IMR-90 (cell line): Measurements from ENCODE around the gene PIEZO2. TPM values are rescaled to one million over a fixed set of nuclear protein-coding genes. Genes with fewer than 3 reads are reported as not detected.

Experiments
- ATAC-seq: fragments of 200-7000 bp; cut with Tn5 transposase; 2 replicates; pipeline ENCODE4 v1.9.1; 2020; ENCODE audit warnings: low read depth, mild to moderate bottlenecking, moderate library complexity
- BruUV-seq: library from RNA; stranded (reverse); fragments of 400-500 nt; replicated peaks from 2 replicates; lab custom pipeline; 2021; lab: Mats Ljungman, UMichigan
- CTCF ChIA-PET: fragments of 300-600 bp; formaldehyde crosslinking; extraction: SDS; loops from one replicate; lab custom pipeline; 2021; ENCODE audit warnings: antibody characterized with exemption; lab: Yijun Ruan, JAX
- POLR2A ChIA-PET: fragments of 300-600 bp; sonication (Branson Sonifier 250); formaldehyde crosslinking; loops from one replicate; lab custom pipeline; 2022; ENCODE audit warnings: antibody characterized with exemption; ENCODE audit not compliant: unreplicated experiment; lab: Charles Lee
- DNase-seq: peaks from one replicate; pipeline ENCODE4 v3.0.0; 2013
- H2AFZ ChIP-seq: replicated peaks from 2 replicates; pipeline ENCODE3; 2013; ENCODE audit warnings: low read length, mild to moderate bottlenecking; ENCODE audit not compliant: poor library complexity
- H2AK5ac ChIP-seq: 2 replicates; pipeline ENCODE4 v1.6.1; 2013; ENCODE audit warnings: low read depth, low read length, inconsistent platforms
- H2AK9ac ChIP-seq: replicated peaks from 2 replicates; pipeline ENCODE3; 2013; ENCODE audit warnings: mild to moderate bottlenecking, low read depth, low read length, moderate library complexity; ENCODE audit not compliant: poor library complexity
- H2BK120ac ChIP-seq: 2 replicates; pipeline ENCODE4 v1.6.1; 2013; ENCODE audit warnings: low read depth, low read length, inconsistent platforms
- H2BK15ac ChIP-seq: 3 replicates; pipeline ENCODE4 v1.6.1; 2013; ENCODE audit warnings: low read depth, low read length, inconsistent platforms
- H2BK20ac ChIP-seq: 2 replicates; pipeline ENCODE4 v1.6.1; 2013; ENCODE audit warnings: low read depth, mild to moderate bottlenecking, inconsistent platforms, low read length, moderate library complexity
- H2BK5ac ChIP-seq: 2 replicates; pipeline ENCODE4 v1.6.1; 2013; ENCODE audit warnings: mild to moderate bottlenecking, low read depth, low read length, inconsistent platforms; ENCODE audit not compliant: poor library complexity, severe bottlenecking
- H3K14ac ChIP-seq: replicated peaks from 2 replicates; pipeline ENCODE4 v1.6.1; 2013; ENCODE audit warnings: low read depth, low read length, inconsistent platforms
- H3K18ac ChIP-seq: 2 replicates; pipeline ENCODE4 v1.6.1; 2013; ENCODE audit warnings: low read depth, low read length, control low read depth
- H3K23ac ChIP-seq: 2 replicates; pipeline ENCODE4 v1.6.1; 2013; ENCODE audit warnings: low read depth, low read length, inconsistent platforms
- H3K27ac ChIP-seq: 2 replicates; pipeline ENCODE4 v1.5.1; 2013; ENCODE audit warnings: mild to moderate bottlenecking, control low read depth, low read length; ENCODE audit not compliant: insufficient read depth
- H3K27me3 ChIP-seq: 2 replicates; pipeline ENCODE4 v1.6.1; 2013; ENCODE audit warnings: low read length; ENCODE audit not compliant: control insufficient read depth, insufficient read depth
- H3K36me3 ChIP-seq: 2 replicates; pipeline ENCODE4 v1.6.1; 2013; ENCODE audit warnings: low read length, mixed read lengths; ENCODE audit not compliant: control insufficient read depth, insufficient read depth
- H3K4ac ChIP-seq: 2 replicates; pipeline ENCODE4 v1.6.1; 2013; ENCODE audit warnings: low read depth, low read length, inconsistent platforms
- H3K4me1 ChIP-seq: 2 replicates; pipeline ENCODE4 v1.6.1; 2013; ENCODE audit warnings: low read length, mixed read lengths; ENCODE audit not compliant: control insufficient read depth, insufficient read depth
- H3K4me2 ChIP-seq: 2 replicates; pipeline ENCODE4 v1.6.1; 2013; ENCODE audit warnings: low read depth, mild to moderate bottlenecking, control low read depth, low read length, moderate library complexity
- H3K4me3 ChIP-seq: 2 replicates; pipeline ENCODE4 v1.5.1; 2013; ENCODE audit warnings: low read depth, mild to moderate bottlenecking, control low read depth, low read length, moderate library complexity; ENCODE audit not compliant: insufficient read depth
- H3K56ac ChIP-seq: 2 replicates; pipeline ENCODE4 v1.6.1; 2013; ENCODE audit warnings: low read length, inconsistent platforms; ENCODE audit not compliant: insufficient read depth; ENCODE audit errors: extremely low read depth
- H3K79me1 ChIP-seq, 2 experiments: 2 replicates each; pipeline ENCODE4 v1.6.1; 2013; ENCODE audit warnings: low read length in 2 of 2, inconsistent platforms in 1 of 2, low read depth in 1 of 2
- H3K9ac ChIP-seq: 2 replicates; pipeline ENCODE4 v1.6.1; 2013; ENCODE audit warnings: low read depth, low read length, control low read depth
- H3K9me1 ChIP-seq: 2 replicates; pipeline ENCODE4 v1.6.1; 2013; ENCODE audit warnings: low read length, inconsistent platforms; ENCODE audit not compliant: insufficient read depth
- H3K9me3 ChIP-seq: 2 replicates; pipeline ENCODE4 v1.6.1; 2013; ENCODE audit warnings: low read length; ENCODE audit not compliant: control insufficient read depth, insufficient read depth
- H4K20me1 ChIP-seq: 2 replicates; pipeline ENCODE4 v1.6.1; 2013; ENCODE audit warnings: low read length, inconsistent platforms; ENCODE audit not compliant: insufficient read depth
- H4K5ac ChIP-seq: 2 replicates; pipeline ENCODE4 v1.6.1; 2013; ENCODE audit warnings: mild to moderate bottlenecking, low read depth, low read length, control low read depth
- H4K8ac ChIP-seq, 2 experiments: 2 replicates each; pipeline ENCODE4 v1.6.1; 2013; ENCODE audit warnings: low read depth in 2 of 2, low read length in 2 of 2, control low read depth in 1 of 2, inconsistent platforms in 1 of 2
- H4K91ac ChIP-seq: 2 replicates; pipeline ENCODE4 v1.6.1; 2013; ENCODE audit warnings: low read depth, low read length, inconsistent platforms; ENCODE audit not compliant: insufficient read depth
- BHLHE40 ChIP-seq: fragments of 150-350 bp; IDR thresholded peaks from 2 replicates; pipeline ENCODE4 v1.6.1; 2016; ENCODE audit warnings: mild to moderate bottlenecking, low read depth, low read length
- CEBPB ChIP-seq: IDR thresholded peaks from 2 replicates; pipeline ENCODE4 v1.6.1; 2012; ENCODE audit warnings: low read depth, low read length, improper control_type of control experiment
- CHD1 ChIP-seq: IDR thresholded peaks from 2 replicates; pipeline ENCODE4 v1.6.1; 2012; ENCODE audit warnings: low read depth, low read length, improper control_type of control experiment
- FOS ChIP-seq: fragments of 150-350 bp; IDR thresholded peaks from 2 replicates; pipeline ENCODE4 v1.6.1; 2016; ENCODE audit warnings: low read depth, low read length
- MAFK ChIP-seq: IDR thresholded peaks from 2 replicates; pipeline ENCODE4 v1.6.1; 2012; ENCODE audit warnings: low read depth, low read length, improper control_type of control experiment
- MAZ ChIP-seq: IDR thresholded peaks from 2 replicates; pipeline ENCODE4 v1.6.1; 2012; ENCODE audit warnings: low read depth, mild to moderate bottlenecking, low read length, improper control_type of control experiment, moderate library complexity, borderline replicate concordance
- MXI1 ChIP-seq: IDR thresholded peaks from 2 replicates; pipeline ENCODE4 v1.6.1; 2012; ENCODE audit warnings: low read depth, mild to moderate bottlenecking, low read length, moderate library complexity, borderline replicate concordance
- NFE2L2 ChIP-seq: fragments of 150-350 bp; IDR thresholded peaks from 2 replicates; pipeline ENCODE4 v1.6.1; 2016; ENCODE audit warnings: low read depth, mild to moderate bottlenecking, low read length
- POLR2A ChIP-seq: IDR thresholded peaks from 2 replicates; pipeline ENCODE4 v1.6.1; 2012; ENCODE audit warnings: mild to moderate bottlenecking, low read depth, low read length
- RAD21 ChIP-seq: IDR thresholded peaks from 2 replicates; pipeline ENCODE4 v1.6.1; 2012; ENCODE audit warnings: low read length, improper control_type of control experiment
- RCOR1 ChIP-seq: IDR thresholded peaks from 2 replicates; pipeline ENCODE4 v1.6.1; 2012; ENCODE audit warnings: mild to moderate bottlenecking, low read length, improper control_type of control experiment; ENCODE audit not compliant: insufficient replicate concordance
- RFX5 ChIP-seq: IDR thresholded peaks from 2 replicates; pipeline ENCODE4 v1.8.0; 2012; ENCODE audit warnings: low read depth, mild to moderate bottlenecking, low read length, moderate library complexity
- SMC3 ChIP-seq: fragments of 150-350 bp; IDR thresholded peaks from 2 replicates; pipeline ENCODE4 v1.6.1; 2016; ENCODE audit warnings: low read depth, mild to moderate bottlenecking, antibody characterized with exemption, low read length, moderate library complexity
- WGBS, 2 experiments: methylation state at CpG; one replicate each; pipeline versions ENCODE4 v1.1.5 to v1.1.7; 2013; ENCODE audit warnings: missing lambda C conversion rate in 2 of 2; ENCODE audit not compliant: insufficient read length in 1 of 2; ENCODE audit errors: extremely low coverage in 2 of 2; 5-methylcytosine and 5-hydroxymethylcytosine counted together
- dilution Hi-C: fragments of 300-500 bp; cut with HindIII; formaldehyde crosslinking; loops from one replicate; pipeline ENCODE4 v1.14.3; 2018; ENCODE audit warnings: low sequenced_read_pairs; ENCODE audit not compliant: unreplicated experiment
- in situ Hi-C: fragments of 300-500 bp; cut with MboI; formaldehyde crosslinking; loops from 3 replicates; pipeline ENCODE4 v1.14.3; 2019; ENCODE audit warnings: low sequenced_read_pairs, inconsistent platforms, mixed read lengths
- intact Hi-C: fragments of 100-400 bp; cut with micrococcal nuclease; formaldehyde crosslinking; loops from 2 replicates; pipeline ENCODE4 v1.10.0; 2022
- polyA plus RNA-seq, 3 experiments: library from polyadenylated mRNA; depleted of rRNA; stranded (reverse); fragments of >200 nt; gene quantifications; 2 replicates each; pipeline ENCODE4 v1.2.3, GENCODE V29; 2012; ENCODE audit warnings: low replicate concordance in 1 of 3
- total RNA-seq: library from RNA; depleted of rRNA; stranded (reverse); fragments of >200 nt; gene quantifications from 2 replicates; pipeline ENCODE4 v1.2.3, GENCODE V29; 2012
- TF ChIP-seq, protein P1 (sequence below): fragments of 150-350 bp; IDR thresholded peaks from 2 replicates; pipeline ENCODE4 v1.6.1; 2016; ENCODE audit warnings: low read depth, mild to moderate bottlenecking, low read length, moderate library complexity, borderline replicate concordance
- TF ChIP-seq, protein P2 (sequence below): fragments of 150-350 bp; IDR thresholded peaks from 2 replicates; pipeline ENCODE4 v1.6.1; 2017; ENCODE audit warnings: mild to moderate bottlenecking, antibody characterized with exemption, low read length, low read depth
- TF ChIP-seq, protein P3 (sequence below): conservative IDR thresholded peaks from 2 replicates; pipeline ENCODE4 v1.5.1; 2012; ENCODE audit warnings: mild to moderate bottlenecking, low read depth, low read length, improper control_type of control experiment

Gene PIEZO2
- total and polyA plus RNA-seq, 2 of the 4 experiments (the other 2 are of a cell fraction): 2.4 to 4.1 TPM

DNA sequence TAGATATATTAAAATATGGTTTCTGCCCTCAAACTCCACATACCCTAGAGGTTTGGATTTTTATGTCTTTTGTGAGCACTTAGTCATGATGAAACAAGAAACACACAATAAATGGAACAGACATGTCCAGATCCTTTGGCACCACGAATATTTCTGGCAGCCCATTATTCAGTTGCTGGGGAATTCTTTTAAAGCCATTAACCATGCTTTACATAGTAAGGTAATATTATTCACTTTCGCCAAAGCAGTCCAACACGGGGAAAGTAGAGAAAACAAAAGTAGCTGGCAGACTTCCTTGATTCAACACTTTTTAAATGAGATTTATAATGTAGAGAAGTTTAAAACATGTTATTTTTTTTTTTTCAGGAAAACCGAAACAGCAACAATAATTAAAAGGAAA, 235.4 kb downstream of the PIEZO2 start:
- TF ChIP-seq RAD21 (no peak), RFX5 (no peak), MAZ (no peak), NFE2L2 (no peak), CEBPB (no peak), POLR2A (no peak), MXI1 (no peak), FOS (no peak), BHLHE40 (no peak), RCOR1 (no peak), MAFK (no peak), SMC3 (no peak), CHD1 (no peak)
- TF ChIP-seq, protein P1, sequence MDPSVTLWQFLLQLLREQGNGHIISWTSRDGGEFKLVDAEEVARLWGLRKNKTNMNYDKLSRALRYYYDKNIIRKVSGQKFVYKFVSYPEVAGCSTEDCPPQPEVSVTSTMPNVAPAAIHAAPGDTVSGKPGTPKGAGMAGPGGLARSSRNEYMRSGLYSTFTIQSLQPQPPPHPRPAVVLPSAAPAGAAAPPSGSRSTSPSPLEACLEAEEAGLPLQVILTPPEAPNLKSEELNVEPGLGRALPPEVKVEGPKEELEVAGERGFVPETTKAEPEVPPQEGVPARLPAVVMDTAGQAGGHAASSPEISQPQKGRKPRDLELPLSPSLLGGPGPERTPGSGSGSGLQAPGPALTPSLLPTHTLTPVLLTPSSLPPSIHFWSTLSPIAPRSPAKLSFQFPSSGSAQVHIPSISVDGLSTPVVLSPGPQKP: no peak
- TF ChIP-seq, protein P2, sequence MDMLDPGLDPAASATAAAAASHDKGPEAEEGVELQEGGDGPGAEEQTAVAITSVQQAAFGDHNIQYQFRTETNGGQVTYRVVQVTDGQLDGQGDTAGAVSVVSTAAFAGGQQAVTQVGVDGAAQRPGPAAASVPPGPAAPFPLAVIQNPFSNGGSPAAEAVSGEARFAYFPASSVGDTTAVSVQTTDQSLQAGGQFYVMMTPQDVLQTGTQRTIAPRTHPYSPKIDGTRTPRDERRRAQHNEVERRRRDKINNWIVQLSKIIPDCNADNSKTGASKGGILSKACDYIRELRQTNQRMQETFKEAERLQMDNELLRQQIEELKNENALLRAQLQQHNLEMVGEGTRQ: no peak
- TF ChIP-seq, protein P3, sequence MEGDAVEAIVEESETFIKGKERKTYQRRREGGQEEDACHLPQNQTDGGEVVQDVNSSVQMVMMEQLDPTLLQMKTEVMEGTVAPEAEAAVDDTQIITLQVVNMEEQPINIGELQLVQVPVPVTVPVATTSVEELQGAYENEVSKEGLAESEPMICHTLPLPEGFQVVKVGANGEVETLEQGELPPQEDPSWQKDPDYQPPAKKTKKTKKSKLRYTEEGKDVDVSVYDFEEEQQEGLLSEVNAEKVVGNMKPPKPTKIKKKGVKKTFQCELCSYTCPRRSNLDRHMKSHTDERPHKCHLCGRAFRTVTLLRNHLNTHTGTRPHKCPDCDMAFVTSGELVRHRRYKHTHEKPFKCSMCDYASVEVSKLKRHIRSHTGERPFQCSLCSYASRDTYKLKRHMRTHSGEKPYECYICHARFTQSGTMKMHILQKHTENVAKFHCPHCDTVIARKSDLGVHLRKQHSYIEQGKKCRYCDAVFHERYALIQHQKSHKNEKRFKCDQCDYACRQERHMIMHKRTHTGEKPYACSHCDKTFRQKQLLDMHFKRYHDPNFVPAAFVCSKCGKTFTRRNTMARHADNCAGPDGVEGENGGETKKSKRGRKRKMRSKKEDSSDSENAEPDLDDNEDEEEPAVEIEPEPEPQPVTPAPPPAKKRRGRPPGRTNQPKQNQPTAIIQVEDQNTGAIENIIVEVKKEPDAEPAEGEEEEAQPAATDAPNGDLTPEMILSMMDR: no peak
- dilution Hi-C loops (no loop called here), intact Hi-C loops (no loop called here), in situ Hi-C loops (no loop called here)
- Histone ChIP-seq H4K5ac (no peak overlapping the region), H3K4ac (no peak overlapping the region), H3K4me3 (no peak overlapping the region), H4K8ac (no peak overlapping the region), H2AFZ (no peak overlapping the region), H3K14ac (no peak overlapping the region), H2BK120ac (no peak overlapping the region), H3K23ac (no peak overlapping the region), H3K9ac (no peak overlapping the region), H3K56ac (no peak overlapping the region), H2AK9ac (no peak overlapping the region), H3K9me1 (no peaks in the 10 kb centered on the region), H2BK20ac (no peak overlapping the region), H2AK5ac (no peak overlapping the region), H4K91ac (no peak overlapping the region), H4K20me1 (no peaks in the 10 kb centered on the region), H3K18ac (no peak overlapping the region), H3K79me1 (no peaks in the 10 kb centered on the region), H3K9me3 (no peaks in the 10 kb centered on the region), H3K4me1 (peaks cover 2% of the 10 kb centered on the region; the same call in 1 of the 2 replicates), H3K27me3 (no peaks in the 10 kb centered on the region), H2BK5ac (no peak overlapping the region), H2BK15ac (no peak overlapping the region), H3K4me2 (no peak overlapping the region), H3K36me3 (no peaks in the 10 kb centered on the region), H3K27ac (no peak overlapping the region)
- ChIA-PET CTCF (no interaction called here), POLR2A (no interaction called here)
- no CpG with 5 or more reads among the region's 4 CpGs for WGBS, 2 experiments
- no peak for ATAC-seq
- BruUV-seq: no TSS peak
- no peak for DNase-seq
